ENCODE data around the gene IGFL1. TPM values are rescaled to one million over a fixed set of nuclear protein-coding genes. Genes with fewer than 3 reads are reported as not detected.

Gene IGFL1
- total and polyA plus RNA-seq, 2 of the 8 experiments (the other 6 are each of a cell fraction or from before 2014, with no cell fraction given) = not detected

DNA sequence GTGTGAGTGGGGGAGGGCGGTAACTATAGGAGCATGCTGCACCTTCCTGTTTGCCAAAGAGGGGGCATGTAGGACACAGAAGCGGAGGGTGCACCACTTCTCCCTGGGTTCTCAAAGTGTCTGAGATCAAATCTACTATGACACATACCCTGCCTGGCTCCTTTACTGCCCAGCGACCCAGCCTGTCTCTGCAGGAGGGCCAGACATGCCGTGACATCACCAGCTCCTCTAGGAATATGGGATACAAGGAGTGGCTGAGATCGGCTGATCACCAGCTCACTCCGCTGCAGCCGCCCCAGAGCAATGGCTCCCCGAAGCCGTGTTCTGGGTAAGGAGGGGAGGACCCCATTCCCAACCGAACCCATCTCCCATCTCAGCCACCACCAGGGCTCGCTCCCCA lies 16.4 kb upstream of the IGFL1 start (continued):
- TF ChIP-seq TAF1 (IDR thresholded peaks at IDR 0.05; ENCODE audit: low read depth, low read length) = no peak

Measured in H1 (cell line).